GM12801 (cell line): ENCODE data around the gene DTNBP1.

Experiments used
- TF ChIP-seq, protein P1 (sequence below): IDR thresholded peaks from one replicate; pipeline ENCODE4 v1.5.1; 2011; ENCODE audit warnings: control low read depth; ENCODE audit not compliant: insufficient read length; ENCODE audit errors: extremely low read depth

Gene DTNBP1

DNA sequence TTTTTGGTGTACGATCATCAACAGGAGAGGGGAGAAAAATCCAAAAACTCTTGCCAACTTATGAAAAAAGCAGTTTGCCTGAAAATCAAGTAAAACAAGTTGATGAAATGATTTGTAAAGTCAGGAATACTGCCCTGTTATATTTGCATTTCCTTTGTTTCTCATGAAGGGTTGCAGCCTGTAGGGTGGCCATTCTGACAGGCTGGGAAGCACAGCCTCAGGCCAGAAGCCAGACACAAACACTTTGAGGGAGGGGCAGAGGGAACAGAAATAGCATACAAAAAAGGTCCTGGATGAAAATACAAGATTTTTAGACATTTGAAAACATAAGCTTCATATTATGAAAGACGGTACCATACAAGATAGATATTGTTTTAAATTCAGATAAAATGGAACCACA, 109.8 kb downstream of the DTNBP1 start:
- TF ChIP-seq, protein P1, sequence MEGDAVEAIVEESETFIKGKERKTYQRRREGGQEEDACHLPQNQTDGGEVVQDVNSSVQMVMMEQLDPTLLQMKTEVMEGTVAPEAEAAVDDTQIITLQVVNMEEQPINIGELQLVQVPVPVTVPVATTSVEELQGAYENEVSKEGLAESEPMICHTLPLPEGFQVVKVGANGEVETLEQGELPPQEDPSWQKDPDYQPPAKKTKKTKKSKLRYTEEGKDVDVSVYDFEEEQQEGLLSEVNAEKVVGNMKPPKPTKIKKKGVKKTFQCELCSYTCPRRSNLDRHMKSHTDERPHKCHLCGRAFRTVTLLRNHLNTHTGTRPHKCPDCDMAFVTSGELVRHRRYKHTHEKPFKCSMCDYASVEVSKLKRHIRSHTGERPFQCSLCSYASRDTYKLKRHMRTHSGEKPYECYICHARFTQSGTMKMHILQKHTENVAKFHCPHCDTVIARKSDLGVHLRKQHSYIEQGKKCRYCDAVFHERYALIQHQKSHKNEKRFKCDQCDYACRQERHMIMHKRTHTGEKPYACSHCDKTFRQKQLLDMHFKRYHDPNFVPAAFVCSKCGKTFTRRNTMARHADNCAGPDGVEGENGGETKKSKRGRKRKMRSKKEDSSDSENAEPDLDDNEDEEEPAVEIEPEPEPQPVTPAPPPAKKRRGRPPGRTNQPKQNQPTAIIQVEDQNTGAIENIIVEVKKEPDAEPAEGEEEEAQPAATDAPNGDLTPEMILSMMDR: no peak

DNA sequence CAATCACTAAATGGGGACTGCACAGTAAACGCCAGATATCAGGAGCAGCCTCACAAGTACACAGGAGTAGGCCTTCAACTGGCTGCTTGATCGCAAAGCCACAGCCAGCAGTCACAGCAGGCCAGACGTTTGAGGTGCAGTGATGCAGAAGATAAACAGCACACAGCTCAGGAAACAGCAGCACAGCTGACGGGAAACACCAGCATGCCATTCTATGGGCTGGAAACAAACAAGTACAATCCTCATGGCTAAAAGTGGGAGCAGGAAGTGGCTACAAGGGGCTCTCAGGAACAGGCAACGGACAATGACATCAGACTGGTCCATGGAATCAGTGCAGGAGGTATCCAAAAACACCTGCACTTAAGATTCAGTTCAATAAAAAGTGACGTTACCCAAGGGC, 111.0 kb downstream of the DTNBP1 start:
- TF ChIP-seq, protein P1: no peak

DNA sequence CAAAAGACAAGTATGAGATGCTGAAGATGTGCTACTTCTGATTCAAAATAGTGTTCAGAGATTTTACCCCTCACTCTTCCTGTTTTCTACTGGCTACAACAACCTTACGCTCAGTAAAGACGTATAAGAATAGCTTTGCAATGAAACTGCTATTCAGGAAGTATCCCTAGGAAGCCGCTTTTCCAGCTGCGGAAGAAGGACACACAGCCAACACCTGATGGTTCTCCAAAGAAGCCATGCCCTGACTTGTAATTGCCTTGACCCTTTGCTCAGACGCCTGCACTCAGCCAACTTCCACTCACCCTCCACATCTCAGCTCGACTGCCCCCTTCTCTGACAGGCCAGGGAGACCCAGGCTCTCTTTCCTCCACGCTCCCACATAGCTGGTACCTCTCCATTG, 111.6 kb downstream of the DTNBP1 start:
- TF ChIP-seq, protein P1: no peak

DNA sequence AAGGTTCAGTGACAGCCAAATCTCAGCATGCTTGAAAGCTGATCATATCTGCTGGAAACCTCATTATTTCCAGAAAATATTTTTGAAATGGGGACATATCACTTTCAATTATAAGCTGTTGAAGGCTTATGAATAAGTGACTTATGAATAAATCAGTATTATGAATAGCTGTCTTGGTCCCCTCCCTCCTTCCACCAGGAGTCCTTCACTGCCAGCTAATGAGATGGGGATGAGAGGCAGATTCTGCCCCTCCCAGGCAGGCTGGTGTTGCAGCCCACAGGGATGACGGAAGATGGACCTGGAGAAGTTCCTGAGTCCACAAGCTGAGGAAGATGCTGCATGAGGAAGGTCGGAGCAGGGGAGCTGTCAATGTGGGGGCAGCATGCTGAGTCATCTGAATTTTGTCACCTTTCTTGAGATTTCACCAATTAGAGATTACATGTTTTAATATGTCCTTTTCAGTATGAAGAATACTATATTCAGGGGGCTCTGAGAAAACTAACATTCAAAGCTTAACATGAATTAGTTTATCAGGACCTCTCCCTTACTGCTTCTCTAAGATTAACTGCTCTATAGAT, 112.2 kb downstream of the DTNBP1 start:
- TF ChIP-seq, protein P1: no peak

DNA sequence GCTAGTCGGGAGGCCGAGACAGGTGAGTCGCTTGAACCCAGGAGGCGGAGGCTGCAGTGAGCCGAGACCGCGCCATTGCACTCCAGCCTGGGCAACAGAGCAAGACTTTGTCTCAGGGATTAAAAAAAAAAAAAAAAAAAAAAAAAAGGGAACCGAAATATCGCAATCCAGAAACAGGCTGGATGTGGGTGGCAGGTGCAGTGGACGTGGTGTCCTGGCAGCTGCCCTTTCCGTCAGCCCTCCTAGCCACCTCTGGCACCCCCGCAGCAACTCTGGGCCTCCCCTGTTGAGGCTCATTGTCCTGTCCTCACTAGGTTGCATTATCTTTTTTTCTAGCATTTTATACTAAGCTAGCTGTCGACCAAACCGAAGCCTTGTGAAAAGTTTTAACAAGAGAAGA, 113.5 kb downstream of the DTNBP1 start:
- TF ChIP-seq, protein P1: no peak

DNA sequence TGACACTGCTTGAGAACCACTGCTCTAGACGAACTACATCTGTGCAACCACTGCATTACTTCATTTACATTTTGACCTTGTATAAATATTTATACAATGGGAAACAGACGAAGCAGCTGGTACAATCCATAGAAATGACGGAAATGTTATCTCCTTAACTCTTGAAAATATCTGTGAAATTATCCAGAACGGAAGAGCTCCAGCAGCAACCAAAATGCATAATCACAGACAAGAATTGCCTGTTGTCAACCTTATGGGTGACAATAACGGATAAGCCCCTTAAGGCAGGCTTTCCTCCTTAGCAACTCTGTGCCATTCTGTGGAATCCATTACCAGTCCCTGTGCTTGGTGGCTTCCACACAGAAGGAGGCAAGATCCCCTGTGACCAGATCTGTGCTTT, 115.4 kb downstream of the DTNBP1 start:
- TF ChIP-seq, protein P1: no peak

DNA sequence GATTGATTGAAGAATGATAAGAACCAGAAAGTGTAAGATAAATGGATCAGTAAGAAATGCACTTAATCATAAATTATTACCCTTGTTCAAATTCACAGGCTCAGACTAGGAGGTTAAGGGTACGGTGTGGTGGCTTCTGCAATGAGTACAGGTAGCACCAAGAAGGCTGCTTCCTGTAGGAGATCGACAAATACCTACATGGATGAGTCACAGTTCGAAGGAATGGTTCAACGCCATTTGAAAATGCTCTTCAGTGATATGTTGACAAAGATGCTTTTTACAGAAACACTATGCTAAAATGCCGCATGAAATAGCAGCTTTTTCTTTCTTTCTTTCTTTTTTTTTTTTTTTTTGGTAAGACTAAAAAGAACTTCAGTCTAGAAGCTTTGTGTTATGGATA, 116.2 kb downstream of the DTNBP1 start:
- TF ChIP-seq, protein P1: no peak
